ENCODE results near the gene CCL4.
"Not testable (repeated sequence)": the region's sequence is repeated elsewhere in the genome, so short reads cannot be mapped to it uniquely, and the experiment has no call there.

Gene CCL4

GRCh38 chr17:36086791-36087190 is 16.8 kb upstream of the CCL4 start:
- TF ChIP-seq EZH2phosphoT487 (IDR thresholded peaks at IDR 0.05; ENCODE audit: borderline replicate concordance, low read length) (no peak), CTCF (IDR thresholded peaks at IDR 0.05; ENCODE audit: low read depth, low read length, poor library complexity, severe bottlenecking) (no peak)
- peaks cover 33% of the 10 kb centered on the region for H3K4me1 ChIP-seq (ENCODE audit: control insufficient read depth, low read length)
- no peaks in the 10 kb centered on the region for H3K9me2 ChIP-seq (replicated peaks; ENCODE audit: control insufficient read depth, low read length)
- H3K4me3 ChIP-seq (ENCODE audit: low read length): no peak overlapping the region
- H3K79me2 ChIP-seq (ENCODE audit: control insufficient read depth, low read length): no peaks in the 10 kb centered on the region
- H3F3A ChIP-seq (ENCODE audit: control insufficient read depth, insufficient read depth): peaks cover 7% of the 10 kb centered on the region; the same call in 1 of the 2 replicates
- no peak overlapping the region for H3K27ac ChIP-seq (ENCODE audit: low read depth, low read length)
- no peak overlapping the region for H3K4me2 ChIP-seq (ENCODE audit: low read length)
- H3K36me3 ChIP-seq (ENCODE audit: control insufficient read depth, low read length): no peaks in the 10 kb centered on the region
- H3K27me3 ChIP-seq (ENCODE audit: control insufficient read depth, low read length): peaks cover 35% of the 10 kb centered on the region
- H4K20me1 ChIP-seq (ENCODE audit: control insufficient read depth, insufficient read depth, low read depth, low read length): peaks cover 3% of the 10 kb centered on the region; the same call in 1 of the 2 replicates
- no peaks in the 10 kb centered on the region for H3K9me3 ChIP-seq (ENCODE audit: control insufficient read depth, insufficient read depth, low read length)

GRCh38 chr17:36087471-36087870 is 16.2 kb upstream of the CCL4 start:
- H3F3A ChIP-seq (ENCODE audit: control insufficient read depth, insufficient read depth): not testable (repeated sequence)

GRCh38 chr17:36087897-36088572 is 15.6 kb upstream of the CCL4 start:
- not testable (repeated sequence) for H3K4me2 ChIP-seq (ENCODE audit: low read length); H3K36me3 ChIP-seq (ENCODE audit: control insufficient read depth, low read length); H3F3A ChIP-seq (ENCODE audit: control insufficient read depth, insufficient read depth); H3K4me3 ChIP-seq (ENCODE audit: low read length); H4K20me1 ChIP-seq (ENCODE audit: control insufficient read depth, insufficient read depth, low read depth, low read length); H3K9me2 ChIP-seq (replicated peaks; ENCODE audit: control insufficient read depth, low read length); H3K79me2 ChIP-seq (ENCODE audit: control insufficient read depth, low read length); H3K9me3 ChIP-seq (ENCODE audit: control insufficient read depth, insufficient read depth, low read length); H3K27ac ChIP-seq (ENCODE audit: low read depth, low read length)
- Histone ChIP-seq H3K27me3 (ENCODE audit: control insufficient read depth, low read length) (peaks cover 39% of the 10 kb centered on the region), H3K4me1 (ENCODE audit: control insufficient read depth, low read length) (peaks cover 36% of the 10 kb centered on the region)

More at GRCh38 chr17:36087471-36087870, 16.2 kb upstream of the CCL4 start:
- not testable (repeated sequence) for H3K4me2 ChIP-seq (ENCODE audit: low read length); H3K36me3 ChIP-seq (ENCODE audit: control insufficient read depth, low read length); H3K4me3 ChIP-seq (ENCODE audit: low read length); H3K27ac ChIP-seq (ENCODE audit: low read depth, low read length); H3K9me3 ChIP-seq (ENCODE audit: control insufficient read depth, insufficient read depth, low read length); H4K20me1 ChIP-seq (ENCODE audit: control insufficient read depth, insufficient read depth, low read depth, low read length); H3K9me2 ChIP-seq (replicated peaks; ENCODE audit: control insufficient read depth, low read length); H3K79me2 ChIP-seq (ENCODE audit: control insufficient read depth, low read length)
- peaks cover 39% of the 10 kb centered on the region for H3K27me3 ChIP-seq (ENCODE audit: control insufficient read depth, low read length)
- peaks cover 39% of the 10 kb centered on the region for H3K4me1 ChIP-seq (ENCODE audit: control insufficient read depth, low read length)

- H3K9me3 ChIP-seq (ENCODE audit: control insufficient read depth, insufficient read depth, low read length): no peaks in the 10 kb centered on the region
- H3K4me1 ChIP-seq (ENCODE audit: control insufficient read depth, low read length): peaks cover 36% of the 10 kb centered on the region
- no peaks in the 10 kb centered on the region for H3K36me3 ChIP-seq (ENCODE audit: control insufficient read depth, low read length)
- no peak overlapping the region for H3K4me2 ChIP-seq (ENCODE audit: low read length)
- H3K79me2 ChIP-seq (ENCODE audit: control insufficient read depth, low read length): no peaks in the 10 kb centered on the region
- no peak overlapping the region for H3K4me3 ChIP-seq (ENCODE audit: low read length)
- H3K27ac ChIP-seq (ENCODE audit: low read depth, low read length): no peak overlapping the region
- peaks cover 3% of the 10 kb centered on the region; the same call in 1 of the 2 replicates for H4K20me1 ChIP-seq (ENCODE audit: control insufficient read depth, insufficient read depth, low read depth, low read length)
- peaks cover 7% of the 10 kb centered on the region; the same call in 1 of the 2 replicates for H3F3A ChIP-seq (ENCODE audit: control insufficient read depth, insufficient read depth)
- H3K27me3 ChIP-seq (ENCODE audit: control insufficient read depth, low read length): peaks cover 41% of the 10 kb centered on the region
- no peaks in the 10 kb centered on the region for H3K9me2 ChIP-seq (replicated peaks; ENCODE audit: control insufficient read depth, low read length)
- no peak for TF ChIP-seq EZH2phosphoT487 (IDR thresholded peaks at IDR 0.05; ENCODE audit: borderline replicate concordance, low read length)
- TF ChIP-seq CTCF (IDR thresholded peaks at IDR 0.05; ENCODE audit: low read depth, low read length, poor library complexity, severe bottlenecking): no peak
Observed at GRCh38 chr17:36088670-36089338, 14.8 kb upstream of the CCL4 start.

Measured in DOHH2 (cell line).